Stimulated activated CD4-positive, alpha-beta T cell treated with anti-CD3 and anti-CD28 coated beads, Interleukin-2, amount 100 ng/mL, for 24 hours (primary cell): ENCODE results near the gene TFB2M.
"Not testable (repeated sequence)": the region's sequence is repeated elsewhere in the genome, so short reads cannot be mapped to it uniquely, and the experiment has no call there.

ENCODE experiments used
- DNase-seq, 2 donors: peaks; one replicate each; pipeline ENCODE4 v3.0.0-alpha.2; 2020

TFB2M gene

GRCh38 chr1:246566128-246566812 lies at the start of gene TFB2M, which contains the start of gene CNST:
TSS of gene TFB2M (minus strand) at chr1:246566261. CDS start at chr1:246566138, 123 bp downstream.
TSS of gene CNST (plus strand) at chr1:246566456. CDS start at chr1:246591563, 25,107 bp downstream.
- DNase-seq, result peak; percentile 94 to 95

- no peak for DNase-seq
Observed at GRCh38 chr1:246613096-246613758, 47.2 kb upstream of the TFB2M start.

- DNase-seq, result no peak
Observed at GRCh38 chr1:246609632-246610031, 43.6 kb upstream of the TFB2M start.

GRCh38 chr1:246608616-246609376 lies 42.7 kb upstream of the TFB2M start:
- peak; percentile 24 to 37 for DNase-seq

- DNase-seq, result no peak
Observed at GRCh38 chr1:246607462-246607861, 41.4 kb upstream of the TFB2M start.

GRCh38 chr1:246605231-246605630 lies 39.2 kb upstream of the TFB2M start:
- DNase-seq, result not testable (repeated sequence)

- DNase-seq, result no peak
Observed at GRCh38 chr1:246602194-246602593, 36.1 kb upstream of the TFB2M start.

- DNase-seq, result no peak
Observed at GRCh38 chr1:246600579-246600978, 34.5 kb upstream of the TFB2M start.

GRCh38 chr1:246599315-246599714 lies 33.3 kb upstream of the TFB2M start:
- no peak for DNase-seq

- no peak for DNase-seq
Observed at GRCh38 chr1:246597971-246598370, 31.9 kb upstream of the TFB2M start.

- no peak for DNase-seq
Observed at GRCh38 chr1:246597340-246597739, 31.3 kb upstream of the TFB2M start.

- no peak for DNase-seq
Observed at GRCh38 chr1:246595146-246595545, 29.1 kb upstream of the TFB2M start.

- no peak for DNase-seq
Observed at GRCh38 chr1:246592695-246593094, 26.6 kb upstream of the TFB2M start.

- DNase-seq, result no peak
Observed at GRCh38 chr1:246591958-246592357, 25.9 kb upstream of the TFB2M start.

- peak in 1 of 2 donors; percentile 24 for DNase-seq
Observed at GRCh38 chr1:246591504-246591903, 25.4 kb upstream of the TFB2M start.

GRCh38 chr1:246591047-246591446 lies 25.0 kb upstream of the TFB2M start:
- DNase-seq, result no peak

GRCh38 chr1:246589919-246590318 lies 23.9 kb upstream of the TFB2M start:
- not testable (repeated sequence) for DNase-seq

- no peak for DNase-seq
Observed at GRCh38 chr1:246588159-246588721, 22.2 kb upstream of the TFB2M start.

- DNase-seq, result no peak
Observed at GRCh38 chr1:246587606-246588005, 21.5 kb upstream of the TFB2M start.

GRCh38 chr1:246587032-246587431 lies 21.0 kb upstream of the TFB2M start:
- DNase-seq, result no peak

- DNase-seq, result no peak
Observed at GRCh38 chr1:246583448-246584185, 17.6 kb upstream of the TFB2M start.

- no peak for DNase-seq
Observed at GRCh38 chr1:246583056-246583440, 17.0 kb upstream of the TFB2M start.
